Keratinocyte (primary cell): ENCODE measurements around the gene DUSP12. TPM values are rescaled to one million over a fixed set of nuclear protein-coding genes. Genes with fewer than 3 reads are reported as not detected.

Experiments used
- DNase-seq: peaks from one replicate; pipeline ENCODE4 v3.0.0-alpha.2; 2011; ENCODE audit warnings: low read depth, missing footprints, low spot score
- FAIRE-seq: peaks from 2 replicates; lab custom pipeline; 2011; peaks lifted over from hg19 to GRCh38; lab: Jason Lieb, UNC
- H2AFZ ChIP-seq: 2 replicates; pipeline ENCODE4 v1.6.0; 2012; ENCODE audit warnings: low read length, control low read depth, inconsistent platforms; ENCODE audit not compliant: control insufficient read depth
- H3K27ac ChIP-seq: 2 replicates; pipeline ENCODE4 v1.5.1; 2011; ENCODE audit warnings: low read length; ENCODE audit not compliant: control insufficient read depth, insufficient read depth
- H3K27me3 ChIP-seq: 3 replicates; pipeline ENCODE4 v1.6.0; 2011; ENCODE audit warnings: low read length; ENCODE audit not compliant: control insufficient read depth, insufficient read depth; ENCODE audit errors: extremely low read depth
- H3K36me3 ChIP-seq, 2 experiments: 2 replicates in 1 of 2; 3 replicates in 1 of 2; pipeline ENCODE4 v1.5.1; 2011; ENCODE audit warnings: low read length in 2 of 2, mild to moderate bottlenecking in 1 of 2; ENCODE audit not compliant: control insufficient read depth in 2 of 2, insufficient read depth in 2 of 2; ENCODE audit errors: extremely low read depth in 1 of 2
- H3K4me1 ChIP-seq: 3 replicates; pipeline ENCODE4 v1.5.1; 2011; ENCODE audit warnings: low read length; ENCODE audit not compliant: control insufficient read depth, insufficient read depth; ENCODE audit errors: extremely low read depth
- H3K4me2 ChIP-seq: 3 replicates; pipeline ENCODE4 v1.6.0; 2011; ENCODE audit warnings: low read depth, low read length; ENCODE audit not compliant: control insufficient read depth, insufficient read depth; ENCODE audit errors: extremely low read depth
- H3K4me3 ChIP-seq, 3 experiments: fragments of 200-600 bp in 1 of 3; sonication (generic) in 1 of 3; 2 replicates in 2 of 3; 3 replicates in 1 of 3; pipeline ENCODE4 v1.5.1; 2011 to 2016; ENCODE audit warnings: low read length in 3 of 3, mild to moderate bottlenecking in 3 of 3, control low read depth in 2 of 3, inconsistent platforms in 1 of 3, low read depth in 1 of 3, mixed read lengths in 1 of 3, mixed run types in 1 of 3, moderate library complexity in 1 of 3; ENCODE audit not compliant: control insufficient read depth in 2 of 3, insufficient read depth in 2 of 3; ENCODE audit errors: extremely low read depth in 1 of 3
- H3K79me2 ChIP-seq: 2 replicates; pipeline ENCODE4 v1.6.0; 2012; ENCODE audit warnings: low read length; ENCODE audit not compliant: control insufficient read depth, insufficient read depth
- H3K9ac ChIP-seq: 3 replicates; pipeline ENCODE4 v1.6.0; 2011; ENCODE audit warnings: low read length; ENCODE audit not compliant: control insufficient read depth, insufficient read depth; ENCODE audit errors: extremely low read depth
- H3K9me1 ChIP-seq: 3 replicates; pipeline ENCODE4 v1.6.0; 2011; ENCODE audit warnings: low read length; ENCODE audit not compliant: control insufficient read depth, insufficient read depth; ENCODE audit errors: extremely low read depth
- H3K9me3 ChIP-seq: 2 replicates; pipeline ENCODE4 v1.5.1; 2012; ENCODE audit warnings: low read depth, low read length; ENCODE audit not compliant: control insufficient read depth
- H4K20me1 ChIP-seq: 3 replicates; pipeline ENCODE4 v1.6.0; 2011; ENCODE audit warnings: low read length; ENCODE audit not compliant: control insufficient read depth, insufficient read depth; ENCODE audit errors: extremely low read depth
- EZH2 ChIP-seq: IDR thresholded peaks from one replicate; pipeline ENCODE4 v1.6.1; 2012; ENCODE audit warnings: inconsistent platforms, mild to moderate bottlenecking, low read length, moderate library complexity
- dilution Hi-C: fragments of 300-500 bp; cut with MboI; formaldehyde crosslinking; loops from one replicate; pipeline ENCODE4 v1.7.0; 2020; ENCODE audit warnings: low sequenced_read_pairs; ENCODE audit not compliant: extremely low pct_ligation_motif_present
- polyA plus RNA-seq, 5 experiments: library from polyadenylated mRNA; depleted of rRNA in 3 of 5; stranded (reverse) in 3 of 5; stranded (forward) in 1 of 5; unstranded in 1 of 5; fragments of >200 nt; gene quantifications; 1 replicate in 1 of 5; 2 replicates in 3 of 5; 3 replicates in 1 of 5; pipeline versions ENCODE4 v1.2.1 to v1.2.3, GENCODE V29; 2011 to 2012; ENCODE audit warnings: missing spikeins in 2 of 5, low read depth in 1 of 5, low replicate concordance in 1 of 5
- TF ChIP-seq, protein P1 (sequence below), 3 experiments: IDR thresholded peaks in 1 of 3; conservative IDR thresholded peaks in 1 of 3; optimal IDR thresholded peaks in 1 of 3; 2 replicates in 2 of 3; 3 replicates in 1 of 3; pipeline versions ENCODE3 to v1.5.1; 2011; ENCODE audit warnings: low read length in 3 of 3, mild to moderate bottlenecking in 3 of 3, moderate library complexity in 2 of 3, control low read depth in 1 of 3, inconsistent platforms in 1 of 3; ENCODE audit not compliant: insufficient read depth in 2 of 3; ENCODE audit errors: extremely low read depth in 1 of 3

The DUSP12 gene
- polyA plus RNA-seq, 1 donor (not counting 4 experiments of a cell fraction or from before 2014, with no cell fraction given) = 35.3 TPM

DNA sequence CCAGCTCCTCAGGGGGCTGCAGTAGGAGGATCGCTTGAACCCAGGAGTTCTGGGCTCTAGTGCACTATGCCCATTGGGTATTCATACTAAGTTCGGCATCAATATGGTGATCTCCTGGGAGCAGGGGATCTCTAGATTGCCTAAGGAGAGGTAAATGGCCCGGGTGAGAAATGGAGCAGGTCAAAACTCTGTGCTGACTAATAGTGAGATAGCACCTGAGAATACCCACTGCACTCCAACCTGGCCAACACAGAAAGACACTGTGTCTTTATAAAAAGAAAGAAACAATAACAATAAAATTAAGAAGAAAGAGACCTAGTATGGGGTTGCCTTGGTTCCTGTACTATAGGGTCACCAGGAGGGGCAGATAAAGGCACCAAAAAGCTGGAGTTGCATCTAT lies 13.7 kb upstream of the DUSP12 start:
- no peak overlapping the region for H2AFZ ChIP-seq
- peak overlapping the region; percentile 72 for H3K27ac ChIP-seq
- no peak overlapping the region for H3K9ac ChIP-seq
- no peaks in the 10 kb centered on the region for H3K9me1 ChIP-seq
- TF ChIP-seq, protein P1, sequence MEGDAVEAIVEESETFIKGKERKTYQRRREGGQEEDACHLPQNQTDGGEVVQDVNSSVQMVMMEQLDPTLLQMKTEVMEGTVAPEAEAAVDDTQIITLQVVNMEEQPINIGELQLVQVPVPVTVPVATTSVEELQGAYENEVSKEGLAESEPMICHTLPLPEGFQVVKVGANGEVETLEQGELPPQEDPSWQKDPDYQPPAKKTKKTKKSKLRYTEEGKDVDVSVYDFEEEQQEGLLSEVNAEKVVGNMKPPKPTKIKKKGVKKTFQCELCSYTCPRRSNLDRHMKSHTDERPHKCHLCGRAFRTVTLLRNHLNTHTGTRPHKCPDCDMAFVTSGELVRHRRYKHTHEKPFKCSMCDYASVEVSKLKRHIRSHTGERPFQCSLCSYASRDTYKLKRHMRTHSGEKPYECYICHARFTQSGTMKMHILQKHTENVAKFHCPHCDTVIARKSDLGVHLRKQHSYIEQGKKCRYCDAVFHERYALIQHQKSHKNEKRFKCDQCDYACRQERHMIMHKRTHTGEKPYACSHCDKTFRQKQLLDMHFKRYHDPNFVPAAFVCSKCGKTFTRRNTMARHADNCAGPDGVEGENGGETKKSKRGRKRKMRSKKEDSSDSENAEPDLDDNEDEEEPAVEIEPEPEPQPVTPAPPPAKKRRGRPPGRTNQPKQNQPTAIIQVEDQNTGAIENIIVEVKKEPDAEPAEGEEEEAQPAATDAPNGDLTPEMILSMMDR (optimal IDR thresholded peaks at IDR 0.05 in 1 of 3, IDR thresholded peaks at IDR 0.05 in 1 of 3, conservative IDR thresholded peaks at IDR 0.05 in 1 of 3; ENCODE audit: extremely low read depth in 1 of 3, insufficient read depth in 2 of 3, low read length in 3 of 3) = no peak
- TF ChIP-seq EZH2 = no peak
- DNase-seq (no peak), FAIRE-seq (peak; percentile 32)
- H3K27me3 ChIP-seq = no peaks in the 10 kb centered on the region
- no peaks in the 10 kb centered on the region for H3K79me2 ChIP-seq
- no peaks in the 10 kb centered on the region for H3K36me3 ChIP-seq
- peak overlapping the region in 1 of 3 experiments; percentile 11 for H3K4me3 ChIP-seq
- peak overlapping the region; percentile 57 for H3K4me2 ChIP-seq
- no peaks in the 10 kb centered on the region for H4K20me1 ChIP-seq
- peaks cover 51% of the 10 kb centered on the region for H3K4me1 ChIP-seq
- dilution Hi-C loops = no loop called here
- H3K9me3 ChIP-seq = no peaks in the 10 kb centered on the region

DNA sequence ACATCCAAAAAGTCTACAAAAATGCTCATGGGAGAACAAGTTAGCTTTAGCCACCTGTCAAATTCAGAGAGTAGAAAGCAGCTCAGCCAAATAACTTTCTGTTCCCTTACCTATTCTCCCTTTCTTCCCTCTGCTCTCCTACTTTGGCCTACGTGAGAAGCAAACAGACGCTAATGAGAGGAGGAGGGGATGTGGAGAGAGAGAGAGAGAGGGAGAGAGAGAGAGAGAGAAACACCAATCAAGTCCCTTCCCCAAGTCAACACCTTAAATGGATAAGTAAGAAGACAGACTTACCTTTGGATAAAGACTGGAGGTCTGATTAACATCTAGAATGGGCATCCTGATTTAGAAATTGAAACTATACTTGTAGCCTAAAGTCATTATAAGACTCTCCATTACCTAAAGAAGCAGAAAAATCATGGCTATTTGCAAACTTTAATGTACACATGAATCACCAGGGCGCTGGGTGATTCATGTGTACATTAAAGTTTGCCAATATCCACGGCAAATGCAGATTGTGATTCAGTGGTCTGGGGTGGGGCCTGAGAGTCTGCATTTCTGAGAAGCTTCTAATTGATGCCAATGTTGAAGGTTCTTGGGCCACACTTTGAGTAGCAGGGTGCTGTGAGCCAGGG lies 13.1 kb upstream of the DUSP12 start:
- H3K79me2 ChIP-seq = no peaks in the 10 kb centered on the region
- no peaks in the 10 kb centered on the region for H3K9me3 ChIP-seq
- H3K27ac ChIP-seq = peak overlapping the region; percentile 72
- no peak for TF ChIP-seq EZH2
- TF ChIP-seq, protein P1 (optimal IDR thresholded peaks at IDR 0.05 in 1 of 3, IDR thresholded peaks at IDR 0.05 in 1 of 3, conservative IDR thresholded peaks at IDR 0.05 in 1 of 3; ENCODE audit: extremely low read depth in 1 of 3, insufficient read depth in 2 of 3, low read length in 3 of 3) = no peak
- no peaks in the 10 kb centered on the region for H4K20me1 ChIP-seq
- H3K4me2 ChIP-seq = peak overlapping the region; percentile 57
- no peaks in the 10 kb centered on the region for H3K36me3 ChIP-seq
- FAIRE-seq (no peak), DNase-seq (no peak)
- peaks cover 44% of the 10 kb centered on the region for H3K4me1 ChIP-seq
- dilution Hi-C loops = no loop called here
- no peaks in the 10 kb centered on the region for H3K9me1 ChIP-seq
- no peaks in the 10 kb centered on the region for H3K27me3 ChIP-seq
- H2AFZ ChIP-seq = peak overlapping the region; percentile 8
- peak overlapping the region; percentile 33 for H3K9ac ChIP-seq
- H3K4me3 ChIP-seq = peak overlapping the region in 2 of 3 experiments; percentile 1 to 11
